HepG2 (cell line): ENCODE measurements around the gene DAB2IP. TPM values are rescaled to one million over a fixed set of nuclear protein-coding genes. Genes with fewer than 3 reads are reported as not detected.

Experiments
- ATF1 ChIP-seq: IDR thresholded peaks from 2 replicates; pipeline ENCODE4 v1.6.1; 2016; ENCODE audit warnings: mild to moderate bottlenecking, control low read depth
- ATM ChIP-seq: fragments of 450-650 bp; IDR thresholded peaks from 2 replicates; pipeline ENCODE4 v1.7.1; 2017; ENCODE audit warnings: mild to moderate bottlenecking, borderline replicate concordance
- CHD2 ChIP-seq: IDR thresholded peaks from 2 replicates; pipeline ENCODE4 v1.6.1; 2011; ENCODE audit warnings: low read depth, low read length, improper control_type of control experiment
- CHD4 ChIP-seq: fragments of 200-600 bp; sonication (generic); IDR thresholded peaks from 2 replicates; pipeline ENCODE4 v1.7.0; 2017; ENCODE audit warnings: mild to moderate bottlenecking, low read length, borderline replicate concordance
- CSRNP1 ChIP-seq: sonication (generic); formaldehyde crosslinking; IDR thresholded peaks from 2 replicates; pipeline ENCODE4 v1.8.1; 2023; ENCODE audit warnings: mild to moderate bottlenecking, missing genetic modification reagents
- DNMT1 ChIP-seq: sonication (generic); formaldehyde crosslinking; IDR thresholded peaks from 2 replicates; pipeline ENCODE4 v1.5.1; 2020; ENCODE audit warnings: mild to moderate bottlenecking, missing genetic modification reagents
- ETV5 ChIP-seq: IDR thresholded peaks from 2 replicates; pipeline ENCODE4 v1.6.1; 2018; ENCODE audit warnings: missing biosample characterization, missing genetic modification reagents, inconsistent platforms, borderline replicate concordance
- IRF1 ChIP-seq: sonication (generic); formaldehyde crosslinking; IDR thresholded peaks from 2 replicates; pipeline ENCODE4 v1.4.0; 2020; ENCODE audit warnings: low read depth, mild to moderate bottlenecking, missing genetic modification reagents
- KAT2B ChIP-seq: fragments of 150-350 bp; IDR thresholded peaks from 2 replicates; pipeline ENCODE4 v1.6.1; 2014; ENCODE audit warnings: low read depth, low read length, borderline replicate concordance
- KLF13 ChIP-seq: sonication (generic); formaldehyde crosslinking; IDR thresholded peaks from 2 replicates; pipeline ENCODE4 v1.4.0; 2020; ENCODE audit warnings: mild to moderate bottlenecking, missing genetic modification reagents
- KLF16 ChIP-seq, 2 experiments: sonication (generic) in 1 of 2; formaldehyde crosslinking in 1 of 2; IDR thresholded peaks; 2 replicates each; pipeline versions ENCODE4 v1.6.1 to v1.8.0; 2016 to 2023; ENCODE audit warnings: missing genetic modification reagents in 2 of 2, missing compliant biosample characterization in 1 of 2
- MATR3 ChIP-seq: sonication (generic); formaldehyde crosslinking; IDR thresholded peaks from 2 replicates; pipeline ENCODE4 v1.4.0; 2020; ENCODE audit warnings: missing genetic modification reagents
- MLX ChIP-seq: IDR thresholded peaks from 2 replicates; pipeline ENCODE4 v1.6.1; 2016
- NR2F1 ChIP-seq, 2 experiments: fragments of 450-650 bp in 1 of 2; formaldehyde crosslinking in 1 of 2; IDR thresholded peaks; 2 replicates each; pipeline versions ENCODE4 v1.5.0 to v1.6.1; 2016 to 2020; ENCODE audit warnings: mild to moderate bottlenecking in 1 of 2, missing compliant biosample characterization in 1 of 2, missing genetic modification reagents in 1 of 2, moderate library complexity in 1 of 2
- NR2F6 ChIP-seq, 2 experiments: IDR thresholded peaks; 2 replicates each; pipeline ENCODE4 v1.6.1; 2016; ENCODE audit warnings: antibody characterized with exemption in 1 of 2, mild to moderate bottlenecking in 1 of 2
- SATB2 ChIP-seq: sonication (generic); formaldehyde crosslinking; IDR thresholded peaks from 2 replicates; pipeline ENCODE4 v1.5.0; 2020; ENCODE audit warnings: missing genetic modification reagents
- TFDP1 ChIP-seq: IDR thresholded peaks from 2 replicates; pipeline ENCODE4 v1.6.1; 2016; ENCODE audit warnings: missing compliant biosample characterization, missing genetic modification reagents, borderline replicate concordance
- TP53 ChIP-seq: sonication (generic); formaldehyde crosslinking; conservative IDR thresholded peaks from 2 replicates; pipeline ENCODE4 v1.4.0; 2020; ENCODE audit warnings: missing genetic modification reagents
- ZBED4 ChIP-seq: sonication (generic); formaldehyde crosslinking; IDR thresholded peaks from 2 replicates; pipeline ENCODE4 v1.4.0; 2020; ENCODE audit warnings: missing genetic modification reagents, borderline replicate concordance
- ZMYM3 ChIP-seq: sonication (generic); formaldehyde crosslinking; IDR thresholded peaks from 2 replicates; pipeline ENCODE4 v1.5.1; 2020; ENCODE audit warnings: mild to moderate bottlenecking, missing genetic modification reagents
- ZNF3 ChIP-seq: IDR thresholded peaks from 2 replicates; pipeline ENCODE4 v1.7.0; 2017; ENCODE audit warnings: inconsistent platforms
- ZNF572 ChIP-seq: sonication (generic); formaldehyde crosslinking; IDR thresholded peaks from 2 replicates; pipeline ENCODE4 v1.5.1; 2020; ENCODE audit warnings: mild to moderate bottlenecking, missing genetic modification reagents
- ZNF598 ChIP-seq: sonication (generic); formaldehyde crosslinking; IDR thresholded peaks from 2 replicates; pipeline ENCODE4 v1.5.1; 2020; ENCODE audit warnings: mild to moderate bottlenecking, missing genetic modification reagents, borderline replicate concordance
- ZNF740 ChIP-seq: sonication (generic); formaldehyde crosslinking; IDR thresholded peaks from 2 replicates; pipeline ENCODE4 v1.4.0; 2020; ENCODE audit warnings: missing genetic modification reagents
- polyA plus RNA-seq, 8 experiments: library from polyadenylated mRNA; depleted of rRNA in 3 of 8; stranded (reverse) in 7 of 8; unstranded in 1 of 8; fragments of >200 nt; fragmentation: Illumina TruSeq in 4 of 8; extraction: Trizol in 4 of 8; gene quantifications; 2 replicates each; pipeline versions ENCODE4 v1.2.1 to v1.2.3, GENCODE V29; 2011 to 2016; ENCODE audit warnings: low read depth in 4 of 8, missing spikeins in 1 of 8, mixed read lengths in 1 of 8; ENCODE audit not compliant: insufficient read depth in 1 of 8
- total RNA-seq, 5 experiments: library from RNA; depleted of rRNA; stranded (reverse); fragments of >200 nt; fragmentation: Illumina TruSeq; extraction: Trizol; gene quantifications; 2 replicates each; pipeline ENCODE4 v1.2.3, GENCODE V29; 2016; ENCODE audit warnings: low read depth in 1 of 5

The DAB2IP gene
- total and polyA plus RNA-seq, 2 of the 13 experiments (the other 11 are each of a cell fraction or from before 2014, with no cell fraction given) = 25.3 to 37.9 TPM

GRCh38 chr9:121604242-121604641 is 47.2 kb upstream of the DAB2IP start (continued):
- TF ChIP-seq TFDP1 (CRISPR knock-in tag) (peak; percentile 18; the same call in 1 of the 2 replicates), NR2F6 (IDR thresholded peaks at IDR 0.05) (no peak), NR2F6 (CRISPR knock-in tag; IDR thresholded peaks at IDR 0.05) (peak; percentile 39; the same call in 1 of the 2 replicates), KLF16 (CRISPR knock-in tag; IDR thresholded peaks at IDR 0.05) (no peak), CSRNP1 (no peak), KLF13 (CRISPR knock-in tag) (no peak), ZMYM3 (CRISPR knock-in tag) (no peak), NR2F1 (CRISPR knock-in tag; IDR thresholded peaks at IDR 0.05) (no peak), ETV5 (CRISPR knock-in tag) (peak; percentile 88), MLX (CRISPR knock-in tag) (no peak), SATB2 (CRISPR knock-in tag) (no peak), IRF1 (CRISPR knock-in tag) (no peak), ZBED4 (CRISPR knock-in tag) (no peak), ZNF598 (CRISPR knock-in tag) (no peak), MATR3 (no peak), ATF1 (CRISPR knock-in tag) (no peak), DNMT1 (no peak), ZNF572 (CRISPR knock-in tag) (no peak), KAT2B (no peak), CHD4 (no peak), CHD2 (no peak), ZNF3 (CRISPR knock-in tag) (peak; percentile 90), ATM (no peak), ZNF740 (no peak), TP53 (CRISPR knock-in tag) (no peak)
